A549 (cell line): ENCODE results near the gene ABCF2.

Experiments
- EHF ChIP-seq: fragments of 250-450 bp; sonication (Bioruptor Pico); IDR thresholded peaks from 2 replicates; pipeline ENCODE4 v1.5.0; 2020; ENCODE audit warnings: mild to moderate bottlenecking
- EP300 ChIP-seq, 2 experiments: fragments of >200 bp; sonication (Bioruptor Twin); formaldehyde crosslinking; IDR thresholded peaks; 2 replicates in 1 of 2; 3 replicates in 1 of 2; pipeline ENCODE4 v1.6.1; 2016 to 2017
- MAX ChIP-seq: IDR thresholded peaks from 2 replicates; pipeline ENCODE4 v1.6.1; 2012
- TF ChIP-seq, protein P1 (sequence below): fragments of >200 bp; sonication (Bioruptor Twin); formaldehyde crosslinking; IDR thresholded peaks from 3 replicates; pipeline ENCODE4 v1.5.1; 2016

DNA sequence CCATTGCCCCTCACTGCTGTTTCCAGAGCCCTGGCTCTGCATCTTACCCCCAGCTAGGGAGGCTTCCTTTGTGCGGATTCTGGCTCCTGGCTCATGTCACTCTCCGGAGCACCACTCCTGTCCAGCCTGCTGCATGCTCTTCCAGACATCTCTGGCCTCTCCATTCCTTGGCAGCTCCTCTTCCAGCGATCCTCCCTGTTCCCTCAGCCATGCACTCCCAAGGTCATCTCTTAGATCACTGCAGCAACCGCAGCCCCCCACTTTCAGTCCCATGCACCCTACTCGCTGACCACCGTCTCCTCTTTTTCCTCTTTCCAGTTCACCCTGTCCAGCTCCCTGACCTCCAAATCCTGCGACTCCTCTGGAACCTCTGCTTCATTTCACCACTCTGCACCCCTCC is 28.4 kb upstream of the ABCF2 start:
- TF ChIP-seq EP300 (IDR thresholded peaks at IDR 0.05), result no peak
- TF ChIP-seq, protein P1, sequence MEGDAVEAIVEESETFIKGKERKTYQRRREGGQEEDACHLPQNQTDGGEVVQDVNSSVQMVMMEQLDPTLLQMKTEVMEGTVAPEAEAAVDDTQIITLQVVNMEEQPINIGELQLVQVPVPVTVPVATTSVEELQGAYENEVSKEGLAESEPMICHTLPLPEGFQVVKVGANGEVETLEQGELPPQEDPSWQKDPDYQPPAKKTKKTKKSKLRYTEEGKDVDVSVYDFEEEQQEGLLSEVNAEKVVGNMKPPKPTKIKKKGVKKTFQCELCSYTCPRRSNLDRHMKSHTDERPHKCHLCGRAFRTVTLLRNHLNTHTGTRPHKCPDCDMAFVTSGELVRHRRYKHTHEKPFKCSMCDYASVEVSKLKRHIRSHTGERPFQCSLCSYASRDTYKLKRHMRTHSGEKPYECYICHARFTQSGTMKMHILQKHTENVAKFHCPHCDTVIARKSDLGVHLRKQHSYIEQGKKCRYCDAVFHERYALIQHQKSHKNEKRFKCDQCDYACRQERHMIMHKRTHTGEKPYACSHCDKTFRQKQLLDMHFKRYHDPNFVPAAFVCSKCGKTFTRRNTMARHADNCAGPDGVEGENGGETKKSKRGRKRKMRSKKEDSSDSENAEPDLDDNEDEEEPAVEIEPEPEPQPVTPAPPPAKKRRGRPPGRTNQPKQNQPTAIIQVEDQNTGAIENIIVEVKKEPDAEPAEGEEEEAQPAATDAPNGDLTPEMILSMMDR, result no peak
- TF ChIP-seq EHF (CRISPR knock-in tag), result no peak
- TF ChIP-seq MAX, result no peak
